Left forelimb (tissue), 1 donor: Measurements from ENCODE around the gene RNF115.
"Not testable (repeated sequence)": the region's sequence is repeated elsewhere in the genome, so short reads cannot be mapped to it uniquely, and the experiment has no call there.

Source experiments
- DNase-seq: peaks from one replicate; pipeline ENCODE4 v3.0.0-alpha.2; 2018; ENCODE audit warnings: low spot score

The RNF115 gene

DNA sequence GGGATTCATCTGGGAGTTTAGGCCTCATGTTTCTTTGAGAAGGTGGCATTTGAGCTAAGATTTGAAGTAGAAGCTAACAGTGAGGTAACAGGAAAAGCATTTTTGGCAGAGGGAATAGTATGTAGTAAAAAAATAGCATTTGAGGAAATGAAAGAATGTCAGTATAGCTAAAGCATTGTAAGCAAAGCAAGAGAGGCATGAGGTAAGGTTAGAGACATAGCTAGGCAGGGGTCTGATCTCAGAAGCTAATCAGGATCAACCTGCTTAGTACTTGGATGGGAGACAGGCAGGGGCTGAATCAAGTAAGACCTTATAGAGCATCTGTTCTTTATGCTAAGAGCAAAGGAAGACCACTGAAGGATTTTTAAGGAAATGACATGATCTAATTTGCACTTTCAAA is 4.1 kb upstream of the RNF115 start:
- no peak for DNase-seq

DNA sequence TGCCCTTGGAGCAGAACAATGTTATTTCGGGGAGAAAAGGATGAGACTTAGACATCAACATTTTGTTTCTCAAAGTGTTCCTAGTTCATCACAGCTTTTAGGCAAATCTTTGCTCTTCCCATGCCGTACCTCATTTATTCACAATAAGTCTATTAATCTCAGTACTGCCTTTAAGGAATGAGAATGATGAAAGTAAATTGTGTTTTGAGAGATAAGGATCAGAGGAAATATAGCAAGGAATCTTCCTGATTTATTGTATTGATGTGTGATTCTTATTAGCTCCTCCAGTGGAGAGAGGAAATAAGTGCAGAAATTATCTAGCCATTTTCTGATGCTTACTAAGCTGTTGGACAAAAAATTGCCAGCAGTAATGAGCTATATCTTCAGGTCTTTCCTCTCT is 2.1 kb upstream of the RNF115 start:
- no peak for DNase-seq

GRCh38 chr1:145824499-145824842 is 576 bp upstream of the RNF115 start:
- no peak for DNase-seq

DNA sequence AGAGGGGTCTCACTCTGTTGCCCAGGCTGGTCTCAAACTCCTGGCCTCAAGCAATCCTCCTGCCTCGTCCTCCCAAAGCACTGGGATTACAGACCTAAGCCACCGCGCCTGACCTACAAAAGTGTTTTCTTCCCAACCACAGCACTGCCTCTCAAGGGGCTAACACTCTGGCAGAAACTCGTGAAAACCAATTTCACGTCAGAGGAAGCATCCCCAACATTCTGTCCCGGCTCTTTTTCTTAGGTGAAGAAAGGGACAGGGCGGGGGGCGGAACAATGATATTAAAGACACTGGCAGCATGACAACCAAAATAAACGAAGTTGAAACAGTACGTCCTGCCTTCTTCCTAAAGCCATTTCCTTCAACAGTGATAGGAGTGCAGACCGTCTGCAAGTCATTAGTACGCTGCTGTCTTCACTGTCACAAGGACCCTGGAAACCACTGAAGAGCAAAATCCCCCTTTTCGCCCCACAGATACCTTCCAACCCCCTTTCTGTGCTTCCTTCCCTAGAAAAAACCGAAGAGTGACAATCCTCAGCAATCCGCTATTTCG is 1.0 kb downstream of the RNF115 start:
- not testable (repeated sequence) for DNase-seq

GRCh38 chr1:145818095-145818494 is 5.8 kb downstream of the RNF115 start:
- DNase-seq = not testable (repeated sequence)

DNA sequence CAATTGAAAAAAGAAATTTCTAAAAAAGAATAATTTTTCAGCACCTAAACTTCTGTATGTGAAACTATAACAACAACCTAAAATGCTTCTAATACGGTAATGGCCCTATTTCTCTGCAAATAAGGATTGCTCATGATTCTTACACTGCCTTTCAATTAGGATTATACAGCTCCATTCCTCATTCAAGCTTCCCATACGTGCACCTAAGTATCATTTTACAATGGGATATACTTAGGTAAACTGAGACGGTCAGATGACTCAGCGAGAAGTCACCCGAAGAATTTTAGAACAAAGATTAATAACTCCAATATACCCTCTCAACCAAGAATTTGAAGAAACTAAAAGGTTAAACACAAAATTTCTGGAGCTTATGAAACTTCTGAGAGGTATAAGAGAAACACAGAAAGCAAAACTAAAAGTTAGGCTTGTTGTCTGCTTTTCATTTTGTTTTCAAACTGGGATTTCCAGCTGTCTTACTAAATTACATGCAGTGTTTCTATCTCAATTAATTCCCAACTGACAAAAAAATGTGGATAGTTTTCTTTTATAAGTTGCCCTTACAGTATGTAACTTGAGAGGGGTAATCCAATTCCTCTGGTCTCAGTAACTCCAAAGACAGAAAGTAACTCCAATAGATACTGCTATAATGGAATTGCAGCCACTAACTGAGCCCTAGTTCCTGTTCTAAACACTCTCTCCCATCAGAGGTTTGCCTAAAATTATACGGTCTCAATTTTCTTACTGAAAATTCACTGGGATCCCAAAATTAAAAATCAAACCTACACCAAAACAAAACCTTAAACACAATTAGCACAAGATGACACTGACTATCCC is 10.7 kb downstream of the RNF115 start:
- not testable (repeated sequence) for DNase-seq

GRCh38 chr1:145806844-145807243 is 17.1 kb downstream of the RNF115 start:
- DNase-seq = no peak

- no peak for DNase-seq
These were observed 17.5 kb downstream of the RNF115 start for GRCh38 chr1:145806408-145806807.

GRCh38 chr1:145805057-145805456 is 18.8 kb downstream of the RNF115 start:
- DNase-seq = no peak

- DNase-seq = no peak
These were observed 19.5 kb downstream of the RNF115 start for GRCh38 chr1:145804235-145805045.

GRCh38 chr1:145799806-145800205 is 24.1 kb downstream of the RNF115 start:
- DNase-seq = no peak

DNA sequence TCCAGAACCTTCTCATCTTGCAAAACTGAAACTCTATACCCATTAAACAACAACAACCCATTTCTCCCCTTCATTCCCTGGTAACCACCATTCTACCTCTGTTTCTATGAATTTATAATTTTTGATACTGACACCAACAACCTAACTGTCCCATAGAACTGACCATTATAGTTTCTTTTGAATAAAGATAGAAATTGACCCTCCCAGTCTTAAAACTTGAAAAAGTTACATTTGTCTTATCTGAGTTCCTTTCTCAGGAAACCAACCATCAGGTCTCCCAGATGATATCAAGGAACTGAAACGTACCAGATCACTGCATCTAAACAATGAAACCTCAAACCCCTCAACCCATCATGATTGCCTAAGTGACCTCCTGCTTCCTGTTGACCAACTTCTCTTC is 27.1 kb downstream of the RNF115 start:
- no peak for DNase-seq

DNA sequence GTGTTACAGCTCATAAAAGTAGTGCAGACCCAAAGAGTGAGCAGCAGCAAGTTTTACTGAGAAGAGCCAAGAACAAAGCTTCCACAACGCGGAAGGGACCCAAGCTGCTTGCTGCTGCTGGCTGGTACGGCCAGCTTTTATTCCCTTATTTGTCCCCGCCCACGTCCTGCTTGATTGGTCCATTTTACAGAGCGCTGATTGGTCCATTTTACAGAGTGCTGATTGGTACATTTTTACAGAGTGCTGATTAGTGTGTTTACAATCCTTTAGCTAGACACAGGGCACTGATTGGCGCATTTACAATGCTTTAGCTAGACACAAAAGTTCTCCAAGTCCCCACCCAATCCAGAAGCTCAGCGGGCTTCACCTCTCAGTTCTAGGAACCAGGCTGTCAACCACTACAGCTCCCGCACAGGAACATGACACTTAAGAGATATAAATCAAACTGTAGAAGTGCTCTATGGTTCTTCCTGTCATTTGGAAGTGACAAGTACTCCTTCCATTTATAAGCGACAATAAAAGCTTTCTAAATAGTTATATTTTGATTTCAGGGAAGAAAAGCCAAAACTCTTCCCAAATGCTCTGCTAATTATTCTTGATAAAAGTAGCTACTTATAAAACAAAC is 28.5 kb downstream of the RNF115 start:
- DNase-seq = no peak

DNA sequence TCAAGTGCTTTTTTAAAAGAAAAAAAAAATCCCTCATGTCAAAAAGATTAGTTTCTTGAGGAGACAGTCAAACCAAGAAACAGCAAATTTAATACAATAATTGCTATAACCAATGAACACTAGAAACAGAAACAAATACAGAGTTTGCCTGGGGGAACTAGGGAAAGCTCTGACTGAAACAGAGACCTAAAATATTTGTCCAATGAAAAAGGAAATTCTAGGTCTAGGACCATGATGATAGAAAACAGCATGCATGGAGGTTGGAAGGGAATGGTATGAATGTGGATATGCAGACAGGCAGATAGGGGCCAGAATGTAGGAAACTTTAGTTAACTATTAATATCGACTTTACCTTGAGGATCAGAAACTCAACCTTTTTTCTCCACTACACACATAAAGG is 31.4 kb downstream of the RNF115 start:
- no peak for DNase-seq

DNA sequence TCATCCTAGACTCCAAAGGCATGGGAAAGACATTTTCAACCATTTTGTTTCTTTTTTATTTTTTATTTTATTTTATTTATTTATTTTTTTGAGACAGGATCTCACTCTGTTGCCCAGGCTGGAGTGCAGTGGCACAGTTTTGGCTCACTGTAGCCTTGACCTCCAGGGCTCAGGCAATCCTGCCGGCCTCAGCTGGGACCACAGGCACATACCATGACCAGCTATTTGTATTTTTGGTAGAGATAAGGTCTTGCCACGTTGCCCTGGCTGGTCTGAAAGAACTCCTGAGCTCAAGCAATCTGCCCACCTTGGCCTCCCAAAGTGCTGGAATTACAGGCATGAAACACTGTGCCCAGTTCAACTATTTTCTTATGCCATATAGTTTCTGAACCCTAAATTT is 32.0 kb downstream of the RNF115 start:
- not testable (repeated sequence) for DNase-seq

GRCh38 chr1:145788580-145788979 is 35.3 kb downstream of the RNF115 start:
- DNase-seq = no peak

DNA sequence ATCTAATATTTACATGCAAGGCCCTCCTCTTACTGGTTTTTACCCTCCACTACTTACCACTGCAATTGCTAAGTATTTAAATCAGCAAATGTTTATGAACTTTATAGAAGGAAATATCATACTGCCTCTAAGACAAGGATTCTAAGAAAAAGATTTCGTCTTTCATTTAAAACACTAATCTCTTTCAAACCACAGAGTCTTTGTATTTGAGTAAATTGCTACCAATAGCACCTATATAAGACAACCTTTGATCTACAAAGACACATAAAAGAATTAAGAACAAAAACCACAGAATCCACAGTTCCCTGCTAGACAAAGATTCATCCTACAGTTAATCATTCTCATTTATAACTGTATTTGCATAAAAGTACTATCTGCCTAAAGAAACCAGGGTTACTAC is 37.6 kb downstream of the RNF115 start:
- no peak for DNase-seq

DNA sequence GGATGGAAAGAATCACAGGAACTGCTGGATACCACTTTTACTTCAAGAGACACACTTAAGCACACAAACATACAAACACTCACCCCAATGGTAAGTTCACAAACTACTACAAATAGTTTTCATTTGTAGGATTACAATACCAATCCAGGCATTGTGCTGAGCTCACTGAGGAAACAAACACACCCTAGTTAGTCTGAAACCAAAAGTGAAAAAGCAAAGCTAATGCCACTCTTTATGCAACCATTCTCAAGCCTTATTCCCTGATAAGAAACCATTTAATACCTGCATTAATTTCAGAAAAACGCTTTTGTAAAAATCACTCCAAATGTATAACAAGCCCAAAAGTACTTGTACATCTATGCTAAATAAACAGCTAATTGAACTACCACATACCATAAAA is 38.3 kb downstream of the RNF115 start:
- DNase-seq = no peak

- DNase-seq = no peak
These were observed 39.5 kb downstream of the RNF115 start for GRCh38 chr1:145784409-145784808.

GRCh38 chr1:145782272-145783099 is 41.4 kb downstream of the RNF115 start:
- no peak for DNase-seq

DNA sequence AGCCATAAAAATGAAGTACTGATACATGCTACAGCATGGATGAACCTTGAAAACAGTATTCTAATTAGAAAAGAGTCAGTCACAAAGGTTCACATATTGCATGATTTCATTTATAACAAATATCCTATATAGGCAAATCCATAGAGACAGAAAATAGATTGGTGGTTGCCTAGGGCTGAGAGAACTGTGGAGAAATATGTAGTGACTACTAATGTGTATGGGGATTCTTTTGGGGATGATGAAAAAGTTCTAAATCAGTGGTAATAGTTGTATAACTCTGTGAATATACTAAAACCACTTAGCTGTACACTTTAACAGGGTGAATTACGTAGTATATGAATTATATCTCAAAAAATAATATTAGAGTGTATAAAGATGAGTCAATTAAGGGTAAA is 45.8 kb downstream of the RNF115 start:
- no peak for DNase-seq
